SHP77 (cell line): Measurements from ENCODE around the gene ATP6V0B.
A peak's percentile ranks its signal among the peaks of the same experiment; 100 is the strongest.

ENCODE experiments used
- DNase-seq, 2 experiments: peaks; one replicate each; lab custom pipeline; 2025; lab: John Stamatoyannopoulos, UW

The ATP6V0B gene

GRCh38 chr1:43946236-43947060 lies 28.3 kb upstream of the ATP6V0B start, which contains the start of gene IPO13:
TSS of gene IPO13 (plus strand) at chr1:43946950. CDS start at chr1:43947601, 651 bp downstream.
- peak; percentile 93 to 97 for DNase-seq

GRCh38 chr1:43947061-43947873 lies 27.5 kb upstream of the ATP6V0B start:
- no peak for DNase-seq

- no peak for DNase-seq
Measured at GRCh38 chr1:43947874-43948437, 26.8 kb upstream of the ATP6V0B start.

GRCh38 chr1:43949678-43950077 lies 25.1 kb upstream of the ATP6V0B start:
- peak; percentile 44 to 75 for DNase-seq

- DNase-seq = no peak
Measured at GRCh38 chr1:43951021-43951985, 23.5 kb upstream of the ATP6V0B start.

- no peak for DNase-seq
Measured at GRCh38 chr1:43952731-43953346, 21.9 kb upstream of the ATP6V0B start.

- no peak for DNase-seq
Measured at GRCh38 chr1:43953361-43953760, 21.4 kb upstream of the ATP6V0B start.

- DNase-seq = no peak
Measured at GRCh38 chr1:43954036-43954435, 20.7 kb upstream of the ATP6V0B start.

- DNase-seq = no peak
Measured at GRCh38 chr1:43956234-43956633, 18.5 kb upstream of the ATP6V0B start.

GRCh38 chr1:43957407-43958040 lies 17.2 kb upstream of the ATP6V0B start:
- no peak for DNase-seq

- no peak for DNase-seq
Measured at GRCh38 chr1:43958351-43959255, 16.2 kb upstream of the ATP6V0B start.

GRCh38 chr1:43960798-43961197 lies 14.0 kb upstream of the ATP6V0B start:
- DNase-seq = no peak

- no peak for DNase-seq
Measured at GRCh38 chr1:43961692-43962091, 13.1 kb upstream of the ATP6V0B start.

- DNase-seq = no peak
Measured at GRCh38 chr1:43962324-43962723, 12.4 kb upstream of the ATP6V0B start.

GRCh38 chr1:43963006-43963405 lies 11.8 kb upstream of the ATP6V0B start:
- no peak for DNase-seq

GRCh38 chr1:43963890-43964289 lies 10.9 kb upstream of the ATP6V0B start:
- no peak for DNase-seq

- DNase-seq = no peak
Measured at GRCh38 chr1:43965316-43965715, 9.4 kb upstream of the ATP6V0B start.

GRCh38 chr1:43968348-43968948 lies 6.3 kb upstream of the ATP6V0B start:
- no peak for DNase-seq

- DNase-seq = no peak
Measured at GRCh38 chr1:43969416-43969745, 5.4 kb upstream of the ATP6V0B start.
